ENCODE results near the gene OR6S1. TPM values are rescaled to one million over a fixed set of nuclear protein-coding genes. Genes with fewer than 3 reads are reported as not detected.
"Not testable (repeated sequence)": the region's sequence is repeated elsewhere in the genome, so short reads cannot be mapped to it uniquely, and the experiment has no call there.

Gene OR6S1
- total RNA-seq, 1 donor from 2014 or later = not detected

DNA sequence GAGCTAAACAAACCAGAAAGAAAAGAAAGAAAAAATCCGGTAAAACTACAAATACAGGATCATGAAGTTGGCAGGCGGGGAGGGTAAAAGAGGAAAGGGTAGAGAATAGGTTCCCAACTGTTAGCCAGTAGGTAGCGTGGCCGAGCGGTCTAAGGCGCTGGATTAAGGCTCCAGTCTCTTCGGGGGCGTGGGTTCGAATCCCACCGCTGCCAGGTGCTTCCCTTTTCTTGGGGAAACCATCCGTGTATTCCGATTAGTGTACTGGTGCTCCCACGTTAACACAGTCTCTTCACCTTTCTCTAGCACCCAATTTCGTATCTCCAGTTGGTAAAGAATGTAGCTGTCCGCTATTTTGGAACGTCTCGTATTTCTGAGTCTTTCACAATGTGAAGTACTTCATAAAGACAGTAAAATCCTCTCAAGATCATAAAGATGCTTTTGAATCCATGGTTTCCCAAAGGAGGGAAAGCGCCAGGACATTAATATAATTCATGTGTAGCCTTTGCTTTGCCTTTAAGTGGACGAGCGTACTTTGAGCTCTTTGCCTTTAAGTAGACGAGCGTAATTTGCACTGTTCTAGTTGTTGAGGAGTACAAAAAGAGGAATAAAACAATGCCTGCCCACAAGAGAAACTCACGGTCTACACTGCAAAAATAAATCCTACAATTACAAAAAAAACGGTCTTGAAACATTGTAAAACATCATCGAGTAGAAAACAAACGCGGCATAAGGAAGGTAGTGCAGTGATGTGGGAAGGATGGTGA, 31.3 kb downstream of the OR6S1 start:
- DNase-seq (ENCODE audit: low read depth in 2 of 2) = peak; percentile 58 to 74

DNA sequence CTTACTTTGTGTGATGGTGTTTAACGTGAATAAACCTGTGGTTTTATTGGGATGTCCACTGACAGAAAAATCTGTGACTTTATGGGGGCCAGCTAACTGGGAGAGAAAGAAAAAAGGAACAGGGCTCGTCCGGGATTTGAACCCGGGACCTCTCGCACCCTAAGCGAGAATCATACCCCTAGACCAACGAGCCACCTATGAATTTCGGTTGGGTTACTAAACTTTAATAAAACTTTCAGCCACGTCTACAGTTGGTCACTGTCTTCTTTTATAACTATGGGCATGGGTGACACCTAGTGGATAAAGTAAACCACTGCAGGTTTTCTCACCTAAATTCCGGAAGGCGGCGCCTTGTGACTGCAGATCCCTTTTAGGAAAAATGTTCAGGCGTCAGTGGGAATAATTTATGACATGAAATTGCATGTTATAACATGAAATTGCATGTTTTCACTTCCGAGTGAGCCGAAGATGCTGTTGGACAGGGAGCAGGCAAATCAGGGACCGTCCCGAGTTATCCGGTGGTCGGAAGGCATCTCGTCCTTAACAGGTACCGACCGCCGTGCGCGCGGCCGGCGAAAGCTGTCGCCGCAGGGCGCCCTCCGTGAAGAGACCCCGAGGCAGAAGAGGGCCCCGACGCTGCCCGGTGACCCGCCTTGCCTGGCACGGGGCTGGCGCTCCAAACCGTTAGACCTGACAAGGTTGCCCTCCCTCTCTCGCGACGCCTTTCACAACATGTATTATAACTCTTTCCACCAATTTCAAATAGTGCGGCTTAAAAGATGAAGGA, 32.1 kb downstream of the OR6S1 start:
- DNase-seq (ENCODE audit: low read depth in 2 of 2) = peak; percentile 86

DNA sequence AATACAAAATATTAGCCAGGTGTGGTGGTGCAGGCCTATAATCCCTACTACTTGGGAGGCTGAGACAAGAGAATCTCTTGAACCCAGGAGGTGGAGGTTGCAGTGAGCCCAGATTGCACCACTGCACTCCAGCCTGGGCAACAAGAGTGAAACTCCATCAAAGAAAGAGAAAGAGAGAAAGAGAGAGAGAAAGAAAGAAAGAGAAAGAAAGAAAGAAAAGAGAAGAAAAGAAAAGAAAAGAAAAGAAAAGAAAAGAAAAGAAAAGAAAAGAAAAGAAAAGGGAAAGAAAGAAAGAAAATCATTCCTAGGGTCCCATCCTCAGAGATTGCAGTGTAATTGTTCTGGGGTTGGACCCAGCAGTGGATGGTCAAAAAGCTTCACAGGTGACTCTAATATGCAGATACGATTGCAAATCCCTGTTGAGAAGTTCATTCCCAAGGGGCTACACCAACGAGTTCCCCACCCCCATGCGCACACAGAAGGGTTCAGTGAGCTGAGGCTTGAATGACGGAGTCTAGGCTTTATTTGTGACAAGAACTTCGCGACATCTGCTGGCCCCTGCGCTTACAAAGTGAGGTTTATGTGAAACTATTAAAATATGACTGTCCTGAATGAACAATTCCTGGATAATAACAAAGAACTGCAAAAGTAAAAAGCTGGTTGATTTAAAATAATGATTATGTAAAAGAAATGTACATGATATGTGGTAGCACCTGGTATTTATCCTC, 32.9 kb downstream of the OR6S1 start:
- DNase-seq (ENCODE audit: low read depth in 2 of 2) = no peak

DNA sequence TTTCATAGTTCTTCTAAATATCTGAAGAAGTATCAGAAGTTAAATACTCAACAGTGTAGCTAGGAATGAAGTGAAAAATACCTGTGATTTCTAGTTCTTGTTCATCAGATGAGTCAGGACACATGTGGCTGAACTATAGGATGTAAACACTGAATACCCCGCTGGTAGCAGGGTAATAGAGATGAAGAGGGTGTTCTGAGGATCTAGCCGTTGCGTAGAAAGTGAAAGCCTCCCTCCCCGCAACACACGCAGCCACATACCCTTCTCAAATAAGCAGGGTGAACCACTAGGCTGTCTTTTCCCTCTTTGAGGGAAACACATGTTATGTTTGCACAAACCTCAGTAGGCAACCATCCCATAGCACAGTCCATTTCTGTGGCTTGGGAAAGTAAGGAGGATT, 33.9 kb downstream of the OR6S1 start:
- no peak for DNase-seq (ENCODE audit: low read depth in 2 of 2)

DNA sequence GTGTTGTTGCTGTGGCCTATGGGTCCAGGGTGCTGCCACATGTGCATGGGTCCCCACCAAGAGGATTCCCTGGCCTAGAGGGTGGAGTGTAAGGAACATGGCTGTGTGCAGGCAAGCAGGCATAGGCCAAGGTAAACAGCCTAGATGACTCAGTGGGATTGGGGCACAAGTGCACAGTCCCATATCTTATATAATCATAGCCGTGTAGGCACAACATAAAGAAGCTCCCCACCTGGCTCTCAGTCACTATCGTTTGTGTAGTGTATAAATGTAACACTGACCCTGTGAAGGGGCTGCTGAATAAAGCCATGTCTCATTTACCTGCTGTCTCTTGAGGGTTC, 34.6 kb downstream of the OR6S1 start:
- DNase-seq (ENCODE audit: low read depth in 2 of 2) = no peak

DNA sequence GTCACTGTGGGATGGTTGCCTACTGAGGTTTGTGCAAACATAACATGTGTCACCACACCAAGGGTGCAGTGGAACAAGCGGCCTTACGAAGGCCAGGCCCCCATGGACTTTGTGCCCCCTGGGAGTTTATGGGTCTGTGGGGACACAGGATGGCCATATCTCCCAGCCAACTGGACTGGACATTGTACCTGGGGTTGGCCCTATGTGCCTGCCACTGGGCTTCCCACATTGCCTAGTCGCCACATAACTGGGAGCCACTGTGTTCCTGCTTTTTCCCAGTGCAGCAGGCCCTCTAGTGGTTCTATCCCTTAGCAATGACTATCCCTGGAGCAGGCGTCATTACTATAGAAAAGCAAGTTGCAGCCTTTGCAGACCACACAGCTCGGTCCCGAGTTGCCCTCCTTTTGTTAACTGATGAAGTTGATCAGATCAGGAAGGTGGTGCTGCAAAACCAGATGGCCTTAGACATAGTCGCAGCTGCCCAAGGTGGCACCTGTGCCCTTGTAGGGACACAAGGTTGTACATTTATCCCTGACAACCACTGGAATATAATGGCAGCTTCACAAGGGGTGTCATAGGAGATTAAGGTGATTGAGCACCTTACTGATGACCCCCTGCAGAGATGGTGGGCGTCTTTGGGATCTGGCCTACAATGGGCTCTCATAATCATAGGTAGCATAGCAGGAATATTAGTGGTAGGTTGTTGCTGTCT, 35.1 kb downstream of the OR6S1 start:
- peak; percentile 57 to 69 for DNase-seq (ENCODE audit: low read depth in 2 of 2)

DNA sequence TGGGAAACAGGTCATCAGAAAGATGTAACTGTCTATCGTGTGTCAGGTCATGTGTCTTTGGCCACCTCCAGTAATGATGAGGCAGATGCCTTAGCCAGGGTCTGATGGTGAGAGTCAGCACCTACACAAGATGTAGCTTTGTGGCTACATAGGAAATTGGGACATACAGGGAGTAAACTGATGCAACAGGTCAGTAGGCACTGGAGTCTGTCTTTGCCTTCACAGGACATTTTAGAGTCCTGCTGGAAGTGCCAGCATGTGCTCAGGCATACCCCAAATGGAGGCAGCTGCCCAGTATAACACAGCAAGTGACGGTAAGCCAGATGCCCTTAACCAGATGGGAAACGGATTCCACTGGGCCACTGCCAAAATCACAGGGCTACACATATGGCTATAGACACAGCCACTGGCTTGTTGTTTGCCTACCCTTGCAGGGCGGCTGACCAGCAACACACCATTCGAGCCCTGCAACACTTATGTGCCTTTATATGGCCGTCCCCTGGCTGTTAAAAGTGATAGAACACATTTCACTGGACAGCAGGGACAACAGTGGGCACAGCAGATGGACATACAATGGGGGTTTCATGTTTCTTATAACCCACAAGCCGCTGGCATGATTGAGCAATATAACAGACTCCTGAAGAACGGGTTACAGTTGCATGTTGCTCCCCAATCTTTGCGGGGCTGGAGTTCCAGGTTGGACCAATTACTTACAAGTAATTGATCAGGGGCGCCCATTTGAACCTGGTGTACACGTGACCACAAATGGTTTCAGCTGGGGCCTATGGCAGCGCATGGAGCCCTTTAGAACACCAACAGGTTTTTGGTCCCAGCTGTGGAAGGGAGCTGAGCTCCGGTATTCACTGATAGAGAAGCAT, 37.4 kb downstream of the OR6S1 start:
- DNase-seq (ENCODE audit: low read depth in 2 of 2) = no peak

DNA sequence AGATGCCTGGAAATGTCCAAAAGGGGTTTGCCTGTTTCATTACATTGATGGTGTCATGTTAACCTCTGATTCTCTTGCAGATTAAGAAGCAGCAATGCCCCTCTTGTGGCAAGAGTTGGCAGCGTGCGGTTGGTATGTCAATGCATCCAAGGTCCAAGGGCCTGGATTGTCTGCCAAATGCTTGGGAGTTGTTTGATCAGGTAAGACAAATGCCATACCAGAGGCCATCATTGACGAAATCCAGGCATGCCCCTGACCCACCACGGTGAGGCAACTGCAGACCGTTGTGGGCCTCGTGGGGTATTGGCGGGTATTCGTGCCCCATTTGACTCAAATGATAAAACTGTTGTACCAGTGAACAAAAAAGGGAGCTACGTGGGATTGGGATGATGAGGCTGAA, 38.9 kb downstream of the OR6S1 start:
- no peak for DNase-seq (ENCODE audit: low read depth in 2 of 2)

DNA sequence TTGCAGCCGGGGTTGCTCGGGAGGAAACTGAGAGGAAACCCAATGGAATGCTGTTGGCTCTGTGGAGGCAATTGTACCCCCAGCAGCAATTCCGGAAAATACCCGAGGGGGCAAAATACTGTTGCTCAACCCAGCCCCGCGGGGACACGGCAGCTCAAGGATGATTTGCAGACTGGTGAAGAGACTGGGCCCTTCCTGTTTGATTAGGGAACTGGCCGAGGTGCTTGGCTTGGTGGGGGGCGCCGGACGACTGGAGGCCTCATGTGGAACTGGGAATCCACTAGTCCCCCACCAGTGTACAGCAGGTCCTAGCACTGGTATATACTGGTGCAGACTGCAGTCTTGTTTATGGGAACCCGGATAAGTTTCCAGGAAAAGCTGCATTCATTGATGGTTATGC, 40.0 kb downstream of the OR6S1 start:
- DNase-seq (ENCODE audit: low read depth in 2 of 2) = no peak

DNA sequence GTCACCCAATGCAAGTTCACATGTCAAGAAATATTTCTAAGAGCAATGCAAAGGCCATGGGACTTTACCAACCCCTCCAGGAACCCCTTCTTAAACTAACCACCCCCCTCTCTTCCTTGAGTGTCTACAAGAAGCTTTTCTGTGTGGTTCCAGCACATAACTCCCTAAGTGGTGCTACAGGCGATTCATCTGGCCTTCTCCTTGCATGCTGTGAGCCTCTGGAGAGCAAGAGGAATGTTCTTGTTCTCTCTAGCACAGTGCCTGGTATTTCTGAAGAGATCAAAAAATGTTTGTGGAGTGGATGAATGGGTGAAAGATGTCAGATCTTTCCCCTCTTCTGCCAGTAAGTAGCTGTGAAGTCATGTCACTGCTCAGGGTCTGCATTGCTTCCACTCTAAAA, 44.4 kb downstream of the OR6S1 start:
- DNase-seq (ENCODE audit: low read depth in 2 of 2) = no peak

DNA sequence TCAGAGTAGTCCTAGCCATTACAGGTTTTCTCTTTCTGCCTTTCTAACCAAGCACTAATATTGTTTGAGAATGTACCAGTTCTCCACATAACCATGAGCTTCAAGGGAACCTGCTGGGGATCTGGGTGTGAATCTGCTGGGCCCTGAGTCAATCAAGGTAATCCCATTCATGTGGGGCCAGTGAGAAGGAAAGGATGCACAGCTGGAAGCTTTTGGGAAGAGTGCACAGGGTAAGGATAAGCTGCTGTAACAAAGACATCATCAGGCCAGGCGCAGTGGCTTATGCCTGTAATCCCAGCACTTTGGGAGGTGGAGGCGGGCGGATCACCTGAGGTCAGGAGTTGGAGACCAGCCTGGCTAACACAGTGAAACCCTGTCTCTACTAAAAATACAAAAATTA, 45.8 kb downstream of the OR6S1 start:
- not testable (repeated sequence) for DNase-seq (ENCODE audit: low read depth in 2 of 2)

DNA sequence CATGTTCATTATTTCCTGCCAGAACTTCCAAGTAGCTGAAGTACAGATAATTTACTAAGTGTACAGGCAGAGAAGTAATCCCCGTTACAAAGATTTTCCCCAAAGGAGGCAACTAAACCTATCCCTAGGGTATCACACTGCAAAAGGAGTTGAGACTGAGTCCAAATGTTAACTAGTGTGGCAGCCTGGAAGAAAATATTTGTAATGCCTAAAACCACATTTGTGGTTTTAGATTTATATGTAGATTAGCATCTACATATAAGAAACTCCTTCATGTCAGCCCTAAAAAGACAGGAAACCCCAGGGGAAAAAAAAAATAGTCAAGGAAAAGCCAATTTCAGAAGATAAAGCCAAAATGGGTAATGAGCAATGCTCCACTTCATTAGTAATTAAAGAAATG, 48.9 kb downstream of the OR6S1 start:
- no peak for DNase-seq (ENCODE audit: low read depth in 2 of 2)

DNA sequence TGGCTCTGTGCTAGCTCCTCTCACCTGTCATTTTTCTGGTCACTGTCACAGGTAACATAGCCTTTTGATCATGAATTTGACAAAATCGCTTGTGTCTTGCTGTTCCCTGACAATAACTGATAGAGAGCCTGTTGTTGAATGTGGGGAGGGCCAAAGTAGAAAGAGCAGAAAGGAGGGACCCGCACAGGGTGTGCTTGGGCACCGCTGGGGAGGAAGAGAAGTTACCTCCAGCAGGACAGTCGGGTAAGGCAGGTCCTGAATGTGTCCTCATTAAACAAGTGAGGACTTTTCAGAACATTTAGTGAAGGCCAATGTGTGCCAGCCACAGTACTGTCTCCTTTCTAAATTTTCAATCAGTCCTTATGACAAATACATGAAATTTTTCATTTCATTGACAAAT, 50.3 kb downstream of the OR6S1 start, which contains the start of gene RNASE12:
Gene RNASE12, minus strand, starts transcription at position 142 of the 400 bp plus-strand sequence. CDS start 653 bp downstream, outside the sequence.
- no peak for DNase-seq (ENCODE audit: low read depth in 2 of 2)

Other genes starting within 250 kb of the OR6S1 start
- 19.8 and 36.0 TPM in 2 replicates for gene TEP1, start 228.2 kb downstream of the OR6S1 start, total RNA-seq
- gene KLHL33, start 205.5 kb downstream of the OR6S1 start, total RNA-seq = under 0.01 and 0.13 TPM in 2 replicates
- 54.9 and 70.4 TPM in 2 replicates for gene OSGEP, start 186.9 kb downstream of the OR6S1 start, total RNA-seq
- gene APEX1, start 186.5 kb downstream of the OR6S1 start, total RNA-seq = 65.7 and 75.1 TPM in 2 replicates
- 22.1 and 28.6 TPM in 2 replicates for gene PIP4P1, start 180.3 kb downstream of the OR6S1 start, total RNA-seq
- gene PNP, start 172.3 kb downstream of the OR6S1 start, total RNA-seq = 222 and 264 TPM in 2 replicates
- gene RNASE10, start 136.2 kb downstream of the OR6S1 start, total RNA-seq = not detected in 2 replicates
- not detected in 2 replicates for gene RNASE9, start 80.6 kb downstream of the OR6S1 start, total RNA-seq
- not detected in 2 replicates for gene RNASE11, start 53.7 kb downstream of the OR6S1 start, total RNA-seq
- gene RNASE12, start 50.3 kb downstream of the OR6S1 start, total RNA-seq = not detected in 2 replicates
- 16.2 and 26.9 TPM in 2 replicates for gene RNASE4, start 42.9 kb upstream of the OR6S1 start, total RNA-seq
- 5.6 and 6.2 TPM in 2 replicates for gene ANG, start 47.1 kb upstream of the OR6S1 start, total RNA-seq
- not detected in 2 replicates for gene EDDM3A, start 104.2 kb upstream of the OR6S1 start, total RNA-seq
- gene EDDM3B, start 126.7 kb upstream of the OR6S1 start, total RNA-seq = not detected in 2 replicates
- not detected in 2 replicates for gene RNASE6, start 139.6 kb upstream of the OR6S1 start, total RNA-seq
- gene RNASE1, start 161.2 kb upstream of the OR6S1 start, total RNA-seq = 7.1 and 8.0 TPM in 2 replicates
- gene RNASE3, start 249.7 kb upstream of the OR6S1 start, total RNA-seq = not detected in 2 replicates